GM12801 (cell line): Measurements from ENCODE around the gene PPP3R2.

Source experiments
- CTCF ChIP-seq: IDR thresholded peaks from one replicate; pipeline ENCODE4 v1.5.1; 2011; ENCODE audit warnings: control low read depth; ENCODE audit not compliant: insufficient read length; ENCODE audit errors: extremely low read depth

Gene PPP3R2

GRCh38 chr9:101586651-101587050 lies 8.1 kb downstream of the PPP3R2 start:
- TF ChIP-seq CTCF: no peak

- no peak for TF ChIP-seq CTCF
Observed at GRCh38 chr9:101585740-101586139, 9.0 kb downstream of the PPP3R2 start.

GRCh38 chr9:101582553-101582952 lies 12.2 kb downstream of the PPP3R2 start:
- TF ChIP-seq CTCF: no peak

- no peak for TF ChIP-seq CTCF
Observed at GRCh38 chr9:101579711-101580545, 14.8 kb downstream of the PPP3R2 start.

- TF ChIP-seq CTCF: no peak
Observed at GRCh38 chr9:101578378-101578777, 16.4 kb downstream of the PPP3R2 start.

- no peak for TF ChIP-seq CTCF
Observed at GRCh38 chr9:101574731-101575333, 19.9 kb downstream of the PPP3R2 start.

GRCh38 chr9:101572316-101572715 lies 22.5 kb downstream of the PPP3R2 start:
- no peak for TF ChIP-seq CTCF
